RWPE2 (cell line): ENCODE results near the gene SOCS3.
A peak's percentile ranks its signal among the peaks of the same experiment; 100 is the strongest.

Source experiments
- ATAC-seq: fragments of 200-7000 bp; cut with Tn5 transposase; 3 replicates; pipeline ENCODE4 v1.9.1; 2021; ENCODE audit warnings: low read depth
- DNase-seq: peaks from one replicate; pipeline ENCODE4 v3.0.0-alpha.2; 2020; ENCODE audit warnings: low spot score
- H3K27ac ChIP-seq: fragments of 450-650 bp; 2 replicates; pipeline ENCODE4 v1.5.1; 2017; ENCODE audit warnings: mild to moderate bottlenecking; ENCODE audit not compliant: poor library complexity, severe bottlenecking
- H3K27me3 ChIP-seq: fragments of 250-450 bp; sonication (Bioruptor Pico); 2 replicates; pipeline ENCODE4 v1.5.1; 2021; ENCODE audit warnings: mild to moderate bottlenecking, moderate library complexity; ENCODE audit not compliant: insufficient read depth, poor library complexity, severe bottlenecking
- H3K36me3 ChIP-seq: fragments of 250-450 bp; sonication (Bioruptor Pico); 2 replicates; pipeline ENCODE4 v1.5.1; 2020; ENCODE audit warnings: low read depth, mild to moderate bottlenecking, moderate library complexity
- H3K4me1 ChIP-seq: fragments of 250-450 bp; sonication (Bioruptor Pico); 2 replicates; pipeline ENCODE4 v1.5.1; 2021; ENCODE audit warnings: mild to moderate bottlenecking, moderate library complexity; ENCODE audit not compliant: insufficient read depth, poor library complexity, severe bottlenecking
- H3K4me3 ChIP-seq: fragments of 250-450 bp; sonication (Bioruptor Pico); 2 replicates; pipeline ENCODE4 v1.5.1; 2021; ENCODE audit warnings: mild to moderate bottlenecking, moderate library complexity; ENCODE audit not compliant: severe bottlenecking
- H3K9me3 ChIP-seq: fragments of 250-450 bp; sonication (Bioruptor Pico); 2 replicates; pipeline ENCODE4 v1.5.1; 2021; ENCODE audit warnings: mild to moderate bottlenecking, moderate library complexity; ENCODE audit not compliant: severe bottlenecking
- CTCF ChIP-seq: fragments of 450-650 bp; IDR thresholded peaks from one replicate; pipeline ENCODE4 v1.5.1; 2017; ENCODE audit warnings: mild to moderate bottlenecking, moderate library complexity; ENCODE audit not compliant: poor library complexity, severe bottlenecking

SOCS3 gene

DNA sequence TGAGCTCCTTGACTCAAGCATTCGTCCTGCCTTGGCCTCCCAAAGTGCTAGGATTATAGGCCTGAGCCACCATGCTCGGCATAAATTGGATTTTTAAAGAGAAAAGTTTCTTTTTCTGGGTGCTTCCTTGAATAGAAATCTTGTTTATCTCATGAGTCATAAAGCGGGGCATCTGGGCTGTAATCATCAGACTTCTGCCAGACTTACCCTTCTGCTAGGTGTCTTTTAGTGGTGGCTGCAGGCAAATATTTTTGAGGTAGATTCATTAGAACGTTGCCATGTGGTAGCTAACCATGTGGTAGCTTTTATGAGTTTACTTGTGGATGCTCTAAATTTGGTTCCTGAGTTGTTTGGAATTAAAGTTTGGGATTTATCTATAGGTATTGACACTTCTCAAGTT is 32.0 kb upstream of the SOCS3 start:
- H3K27ac ChIP-seq, result peak overlapping the region; percentile 70
- H3K9me3 ChIP-seq, result no peaks in the 10 kb centered on the region
- TF ChIP-seq CTCF, result no peak
- H3K4me3 ChIP-seq, result no peak overlapping the region
- peak; percentile 90 for ATAC-seq
- DNase-seq, result no peak
- peaks cover 26% of the 10 kb centered on the region for H3K4me1 ChIP-seq
- no peaks in the 10 kb centered on the region for H3K27me3 ChIP-seq
- H3K36me3 ChIP-seq, result peaks cover 45% of the 10 kb centered on the region

DNA sequence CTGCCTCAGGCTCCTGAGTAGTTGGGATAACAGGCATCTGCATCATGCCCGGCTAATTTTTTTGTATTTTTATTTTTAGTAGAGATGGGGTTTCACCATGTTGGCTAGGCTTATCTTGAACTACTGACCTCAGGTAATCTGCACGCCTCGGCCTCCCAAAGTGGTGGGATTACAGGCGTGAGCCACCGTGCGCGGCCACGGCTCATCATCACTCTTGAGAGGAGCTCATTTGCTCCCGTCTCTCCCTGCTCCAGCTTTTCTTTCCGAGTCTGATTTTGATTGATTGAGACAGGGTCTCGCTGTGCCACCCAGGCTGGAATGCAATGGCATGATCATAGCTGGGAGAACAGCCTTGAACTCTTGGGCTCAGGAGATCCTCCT is 31.2 kb upstream of the SOCS3 start:
- no peak for TF ChIP-seq CTCF
- no peak overlapping the region for H3K4me3 ChIP-seq
- no peak for ATAC-seq
- no peaks in the 10 kb centered on the region for H3K9me3 ChIP-seq
- peaks cover 37% of the 10 kb centered on the region for H3K36me3 ChIP-seq
- peaks cover 32% of the 10 kb centered on the region for H3K4me1 ChIP-seq
- H3K27ac ChIP-seq, result peak overlapping the region; percentile 70
- DNase-seq, result no peak
- H3K27me3 ChIP-seq, result no peaks in the 10 kb centered on the region

DNA sequence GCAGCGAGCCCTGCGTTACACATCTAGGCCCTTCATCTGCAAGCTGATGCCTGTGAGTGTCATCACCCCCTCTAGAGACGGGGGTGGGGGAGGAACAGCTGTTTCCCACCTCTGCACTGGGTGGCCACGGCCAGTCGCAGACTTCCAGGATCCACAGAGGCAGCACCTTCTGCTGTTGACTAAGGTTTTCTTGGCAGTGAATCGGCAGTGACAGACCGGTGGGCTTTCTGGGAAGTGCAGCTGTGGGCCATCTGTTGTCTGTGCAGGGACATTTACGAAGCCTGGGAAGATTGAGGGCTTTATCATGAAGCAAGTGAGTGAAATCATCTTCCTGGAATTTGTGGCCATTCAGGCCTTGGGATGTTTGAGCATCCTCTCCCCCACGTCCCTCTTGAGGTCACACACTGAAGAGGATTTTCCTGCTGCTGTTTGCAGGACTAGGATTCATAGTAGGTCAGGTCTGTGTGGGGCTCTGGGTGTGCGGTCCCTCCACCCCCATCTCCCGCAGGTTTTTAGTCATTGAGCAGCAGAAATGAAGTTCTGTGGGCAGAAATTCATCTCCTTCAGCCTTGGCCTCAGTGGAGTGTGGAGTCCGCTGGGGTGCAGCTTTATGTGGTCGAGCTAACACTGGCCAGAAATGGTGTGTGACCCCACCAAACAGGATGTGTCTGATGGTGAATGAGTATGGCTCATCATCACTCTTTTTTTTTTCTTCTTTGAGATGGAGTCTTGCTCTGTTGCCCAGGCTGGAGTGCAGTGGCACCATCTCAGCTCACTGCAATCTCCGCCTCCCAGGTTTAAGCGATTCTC is 30.6 kb upstream of the SOCS3 start:
- DNase-seq (no peak), ATAC-seq (peak; percentile 52; the same call in 2 of the 3 replicates)
- no peaks in the 10 kb centered on the region for H3K27me3 ChIP-seq
- peaks cover 38% of the 10 kb centered on the region for H3K4me1 ChIP-seq
- no peaks in the 10 kb centered on the region for H3K9me3 ChIP-seq
- no peak for TF ChIP-seq CTCF
- H3K36me3 ChIP-seq, result peaks cover 31% of the 10 kb centered on the region
- H3K27ac ChIP-seq, result peak overlapping the region; percentile 70
- no peak overlapping the region for H3K4me3 ChIP-seq

DNA sequence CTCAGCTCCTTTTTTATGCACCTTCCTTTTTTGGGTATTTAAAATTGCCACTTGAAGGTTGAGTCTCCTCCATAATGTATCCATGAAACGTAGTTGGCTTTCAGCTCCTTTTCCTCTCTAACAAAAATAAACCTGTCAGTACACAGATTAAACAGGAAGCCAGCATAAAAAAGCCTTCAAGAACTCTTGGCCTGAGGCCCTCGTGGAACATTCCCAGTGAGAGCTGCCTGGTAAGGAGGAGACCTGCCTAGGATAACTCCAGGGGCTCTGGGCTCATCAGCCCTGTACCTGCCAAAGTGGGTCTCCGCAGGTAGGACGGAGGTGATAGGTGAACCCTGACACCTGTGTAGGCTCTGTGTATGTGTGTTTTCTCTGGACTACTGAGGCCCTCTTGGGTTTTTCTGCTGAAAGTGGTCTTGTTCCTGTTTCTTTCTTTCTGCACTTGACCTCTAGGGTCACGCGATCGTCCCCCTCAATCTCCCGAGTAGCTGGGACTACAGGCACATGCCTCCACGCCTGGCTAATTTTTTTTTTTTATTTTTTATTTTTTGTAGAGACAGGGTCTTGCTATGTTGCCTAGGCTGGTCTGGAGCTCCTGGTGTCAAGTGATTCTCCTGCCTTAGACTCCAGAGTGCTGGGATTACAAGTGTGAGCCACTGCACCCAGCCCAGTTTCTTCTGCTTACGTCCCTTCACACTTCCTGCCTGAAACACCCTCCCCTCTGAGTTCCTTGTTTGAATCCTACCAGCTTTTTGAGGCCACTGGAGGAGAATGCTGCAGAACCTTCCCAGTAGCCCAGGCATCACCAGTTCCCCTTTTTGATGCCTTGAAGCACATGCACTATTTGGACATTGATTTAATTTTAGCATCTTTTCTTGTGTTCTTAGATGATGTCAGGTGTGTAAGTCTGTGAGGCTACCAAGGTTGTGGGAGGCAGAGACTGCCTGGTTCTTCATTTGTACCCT is 28.4 kb upstream of the SOCS3 start:
- no peak for TF ChIP-seq CTCF
- DNase-seq (no peak), ATAC-seq (no peak)
- Histone ChIP-seq H3K27me3 (no peaks in the 10 kb centered on the region), H3K4me3 (no peak overlapping the region), H3K4me1 (peaks cover 57% of the 10 kb centered on the region), H3K27ac (no peak overlapping the region), H3K36me3 (peaks cover 16% of the 10 kb centered on the region), H3K9me3 (no peaks in the 10 kb centered on the region)
